Measurements from ENCODE around the gene THAP5.

DNA sequence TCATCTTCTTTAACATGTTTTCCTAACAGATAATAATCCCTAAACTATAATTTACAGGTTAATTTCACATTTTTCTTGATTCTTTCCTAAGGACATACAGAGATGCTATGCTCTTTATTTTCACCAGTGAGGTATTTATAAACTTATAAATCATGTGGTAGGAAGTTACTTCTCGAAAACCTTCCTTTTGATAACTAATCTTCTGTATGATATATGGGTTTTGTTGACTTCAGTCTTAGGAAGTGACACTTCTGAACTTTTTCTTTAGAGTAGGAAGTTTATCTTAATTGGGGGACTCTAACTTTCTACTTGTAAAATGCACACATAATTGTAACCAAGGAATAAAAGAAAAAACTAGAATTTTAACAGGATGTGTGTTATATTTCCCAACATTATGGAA lies 33.8 kb downstream of the THAP5 start:
- TF ChIP-seq, protein P1, sequence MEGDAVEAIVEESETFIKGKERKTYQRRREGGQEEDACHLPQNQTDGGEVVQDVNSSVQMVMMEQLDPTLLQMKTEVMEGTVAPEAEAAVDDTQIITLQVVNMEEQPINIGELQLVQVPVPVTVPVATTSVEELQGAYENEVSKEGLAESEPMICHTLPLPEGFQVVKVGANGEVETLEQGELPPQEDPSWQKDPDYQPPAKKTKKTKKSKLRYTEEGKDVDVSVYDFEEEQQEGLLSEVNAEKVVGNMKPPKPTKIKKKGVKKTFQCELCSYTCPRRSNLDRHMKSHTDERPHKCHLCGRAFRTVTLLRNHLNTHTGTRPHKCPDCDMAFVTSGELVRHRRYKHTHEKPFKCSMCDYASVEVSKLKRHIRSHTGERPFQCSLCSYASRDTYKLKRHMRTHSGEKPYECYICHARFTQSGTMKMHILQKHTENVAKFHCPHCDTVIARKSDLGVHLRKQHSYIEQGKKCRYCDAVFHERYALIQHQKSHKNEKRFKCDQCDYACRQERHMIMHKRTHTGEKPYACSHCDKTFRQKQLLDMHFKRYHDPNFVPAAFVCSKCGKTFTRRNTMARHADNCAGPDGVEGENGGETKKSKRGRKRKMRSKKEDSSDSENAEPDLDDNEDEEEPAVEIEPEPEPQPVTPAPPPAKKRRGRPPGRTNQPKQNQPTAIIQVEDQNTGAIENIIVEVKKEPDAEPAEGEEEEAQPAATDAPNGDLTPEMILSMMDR (IDR thresholded peaks at IDR 0.05): no peak
- no peak for TF ChIP-seq ESRRA (IDR thresholded peaks at IDR 0.05; ENCODE audit: borderline replicate concordance, low read length)
- no peak for TF ChIP-seq NR3C1 (IDR thresholded peaks at IDR 0.05)
- TF ChIP-seq RAD21 (conservative IDR thresholded peaks at IDR 0.05 in 1 of 2, IDR thresholded peaks at IDR 0.05 in 1 of 2): no peak
- TF ChIP-seq JUNB (IDR thresholded peaks at IDR 0.05): no peak
- TF ChIP-seq NPAS2 (CRISPR knock-in tag; IDR thresholded peaks at IDR 0.05; ENCODE audit: borderline replicate concordance): no peak
- no peak for TF ChIP-seq KDM1A (IDR thresholded peaks at IDR 0.05; ENCODE audit: low read depth)
- no peak for TF ChIP-seq EP300 (IDR thresholded peaks at IDR 0.05)
- TF ChIP-seq, protein P2, sequence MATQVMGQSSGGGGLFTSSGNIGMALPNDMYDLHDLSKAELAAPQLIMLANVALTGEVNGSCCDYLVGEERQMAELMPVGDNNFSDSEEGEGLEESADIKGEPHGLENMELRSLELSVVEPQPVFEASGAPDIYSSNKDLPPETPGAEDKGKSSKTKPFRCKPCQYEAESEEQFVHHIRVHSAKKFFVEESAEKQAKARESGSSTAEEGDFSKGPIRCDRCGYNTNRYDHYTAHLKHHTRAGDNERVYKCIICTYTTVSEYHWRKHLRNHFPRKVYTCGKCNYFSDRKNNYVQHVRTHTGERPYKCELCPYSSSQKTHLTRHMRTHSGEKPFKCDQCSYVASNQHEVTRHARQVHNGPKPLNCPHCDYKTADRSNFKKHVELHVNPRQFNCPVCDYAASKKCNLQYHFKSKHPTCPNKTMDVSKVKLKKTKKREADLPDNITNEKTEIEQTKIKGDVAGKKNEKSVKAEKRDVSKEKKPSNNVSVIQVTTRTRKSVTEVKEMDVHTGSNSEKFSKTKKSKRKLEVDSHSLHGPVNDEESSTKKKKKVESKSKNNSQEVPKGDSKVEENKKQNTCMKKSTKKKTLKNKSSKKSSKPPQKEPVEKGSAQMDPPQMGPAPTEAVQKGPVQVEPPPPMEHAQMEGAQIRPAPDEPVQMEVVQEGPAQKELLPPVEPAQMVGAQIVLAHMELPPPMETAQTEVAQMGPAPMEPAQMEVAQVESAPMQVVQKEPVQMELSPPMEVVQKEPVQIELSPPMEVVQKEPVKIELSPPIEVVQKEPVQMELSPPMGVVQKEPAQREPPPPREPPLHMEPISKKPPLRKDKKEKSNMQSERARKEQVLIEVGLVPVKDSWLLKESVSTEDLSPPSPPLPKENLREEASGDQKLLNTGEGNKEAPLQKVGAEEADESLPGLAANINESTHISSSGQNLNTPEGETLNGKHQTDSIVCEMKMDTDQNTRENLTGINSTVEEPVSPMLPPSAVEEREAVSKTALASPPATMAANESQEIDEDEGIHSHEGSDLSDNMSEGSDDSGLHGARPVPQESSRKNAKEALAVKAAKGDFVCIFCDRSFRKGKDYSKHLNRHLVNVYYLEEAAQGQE (IDR thresholded peaks at IDR 0.05): no peak
- TF ChIP-seq POLR2A (IDR thresholded peaks at IDR 0.05; ENCODE audit: low read length): no peak
